Neural crest cell (in vitro differentiated cells): ENCODE results near the gene FKBP5. TPM values are rescaled to one million over a fixed set of nuclear protein-coding genes. Genes with fewer than 3 reads are reported as not detected.
A peak's percentile ranks its signal among the peaks of the same experiment; 100 is the strongest.

Experiments
- DNase-seq: peaks from one replicate; pipeline ENCODE4 v3.0.0; 2021; ENCODE audit warnings: low read depth, mixed read lengths, low spot score
- H3K27ac Mint-ChIP-seq: one replicate; pipeline ENCODE4 v1.8.0; 2021; ENCODE audit warnings: mild to moderate bottlenecking, mixed read lengths; ENCODE audit not compliant: unreplicated experiment
- H3K27me3 Mint-ChIP-seq: 2 replicates; pipeline ENCODE4 v1.8.0; 2021; ENCODE audit warnings: low read depth, mild to moderate bottlenecking, mixed read lengths
- H3K36me3 Mint-ChIP-seq: 2 replicates; pipeline ENCODE4 v1.8.0; 2021; ENCODE audit warnings: low read depth, mild to moderate bottlenecking, mixed read lengths
- H3K4me1 Mint-ChIP-seq: 2 replicates; pipeline ENCODE4 v1.8.0; 2021; ENCODE audit warnings: mixed read lengths
- H3K4me3 Mint-ChIP-seq: one replicate; pipeline ENCODE4 v1.8.0; 2021; ENCODE audit warnings: mild to moderate bottlenecking, mixed read lengths
- H3K9me3 Mint-ChIP-seq: 2 replicates; pipeline ENCODE4 v1.8.0; 2021; ENCODE audit warnings: mixed read lengths
- CTCF ChIP-seq: fragments of 200-600 bp; sonication (generic); conservative IDR thresholded peaks from 2 replicates; pipeline ENCODE4 v1.5.0; 2021; ENCODE audit warnings: antibody characterized with exemption, mild to moderate bottlenecking
- total RNA-seq: library from RNA; stranded (reverse); gene quantifications from 2 replicates; pipeline ENCODE4 v1.2.1, GENCODE V29; 2021

Gene FKBP5
- total RNA-seq, 1 donor from 2014 or later, result 39.6 TPM

GRCh38 chr6:35733633-35734032, 44.9 kb upstream of the FKBP5 start:
- no peak overlapping the region for H3K27ac Mint-ChIP-seq
- peak overlapping the region; percentile 64 for H3K4me3 Mint-ChIP-seq
- H3K4me1 Mint-ChIP-seq, result peaks cover 40% of the 10 kb centered on the region

GRCh38 chr6:35731736-35732532, 43.2 kb upstream of the FKBP5 start:
- DNase-seq, result peak; percentile 87
- Mint-ChIP-seq H3K9me3 (no peaks in the 10 kb centered on the region), H3K27me3 (no peaks in the 10 kb centered on the region), H3K4me1 (peaks cover 45% of the 10 kb centered on the region), H3K36me3 (no peaks in the 10 kb centered on the region), H3K27ac (peak overlapping the region; percentile 93), H3K4me3 (peak overlapping the region; percentile 95)
- no peak for TF ChIP-seq CTCF

More at GRCh38 chr6:35733633-35734032, 44.9 kb upstream of the FKBP5 start:
- no peak for TF ChIP-seq CTCF
- no peaks in the 10 kb centered on the region for H3K9me3 Mint-ChIP-seq
- no peak for DNase-seq
- no peaks in the 10 kb centered on the region for H3K36me3 Mint-ChIP-seq
- no peaks in the 10 kb centered on the region for H3K27me3 Mint-ChIP-seq

GRCh38 chr6:35731414-35731735, 42.7 kb upstream of the FKBP5 start:
- Mint-ChIP-seq H3K4me3 (peak overlapping the region; percentile 95), H3K36me3 (no peaks in the 10 kb centered on the region), H3K27ac (peak overlapping the region; percentile 88), H3K9me3 (no peaks in the 10 kb centered on the region), H3K27me3 (no peaks in the 10 kb centered on the region), H3K4me1 (peaks cover 50% of the 10 kb centered on the region)
- peak; percentile 94 for DNase-seq
- no peak for TF ChIP-seq CTCF

GRCh38 chr6:35730745-35731413, 42.2 kb upstream of the FKBP5 start:
- Mint-ChIP-seq H3K27ac (peak overlapping the region; percentile 12), H3K9me3 (no peaks in the 10 kb centered on the region), H3K4me3 (peak overlapping the region; percentile 95), H3K27me3 (no peaks in the 10 kb centered on the region), H3K4me1 (peaks cover 55% of the 10 kb centered on the region), H3K36me3 (no peaks in the 10 kb centered on the region)
- no peak for DNase-seq
- TF ChIP-seq CTCF, result no peak

GRCh38 chr6:35729722-35730121, 41.0 kb upstream of the FKBP5 start:
- Mint-ChIP-seq H3K4me1 (peaks cover 65% of the 10 kb centered on the region), H3K36me3 (no peaks in the 10 kb centered on the region), H3K27ac (no peak overlapping the region), H3K4me3 (peak overlapping the region; percentile 95), H3K27me3 (no peaks in the 10 kb centered on the region), H3K9me3 (no peaks in the 10 kb centered on the region)
- TF ChIP-seq CTCF, result no peak
- DNase-seq, result no peak
